Endothelial cell of umbilical vein (primary cell): ENCODE data around the gene PRKD2. TPM values are rescaled to one million over a fixed set of nuclear protein-coding genes. Genes with fewer than 3 reads are reported as not detected.

Experiments
- BruUV-seq: library from RNA; stranded (reverse); fragments of 400-500 nt; replicated peaks from 2 replicates; lab custom pipeline; 2021; lab: Mats Ljungman, UMichigan
- CTCF ChIA-PET: fragments of 300-600, 350-600 bp; sonication (Branson Sonifier 250); formaldehyde crosslinking; loops from one replicate; lab custom pipeline; 2021; ENCODE audit warnings: antibody characterized with exemption, inconsistent platforms; lab: Charles Lee
- POLR2A ChIA-PET: fragments of 300-600, 350-600 bp; sonication (Branson Sonifier 250); formaldehyde crosslinking; loops from one replicate; lab custom pipeline; 2021; ENCODE audit warnings: antibody characterized with exemption, inconsistent platforms; lab: Charles Lee
- DNase-seq: peaks from one replicate; pipeline ENCODE4 v3.0.0-alpha.2; 2011; ENCODE audit warnings: low read depth, low spot score
- FAIRE-seq: peaks from 2 replicates; lab custom pipeline; 2011; peaks lifted over from hg19 to GRCh38; lab: Jason Lieb, UNC
- H2AFZ ChIP-seq: 2 replicates; pipeline ENCODE4 v1.6.0; 2012; ENCODE audit warnings: low read depth, low read length, control low read depth, inconsistent platforms
- H3K27ac ChIP-seq: 2 replicates; pipeline ENCODE4 v1.5.1; 2011; ENCODE audit warnings: low read depth, mild to moderate bottlenecking, control low read depth, low read length, moderate library complexity; ENCODE audit not compliant: insufficient read depth
- H3K27me3 ChIP-seq, 2 experiments: 2 replicates each; pipeline versions ENCODE4 v1.6.0 to v1.6.1; 2011; ENCODE audit warnings: low read length in 2 of 2, mixed read lengths in 1 of 2; ENCODE audit not compliant: control insufficient read depth in 2 of 2, insufficient read depth in 2 of 2
- H3K36me3 ChIP-seq, 2 experiments: 2 replicates in 1 of 2; 3 replicates in 1 of 2; pipeline ENCODE4 v1.5.1; 2011; ENCODE audit warnings: low read length in 2 of 2, mild to moderate bottlenecking in 1 of 2, moderate library complexity in 1 of 2; ENCODE audit not compliant: control insufficient read depth in 2 of 2, insufficient read depth in 2 of 2; ENCODE audit errors: extremely low read depth in 1 of 2
- H3K4me1 ChIP-seq: 3 replicates; pipeline ENCODE4 v1.5.1; 2011; ENCODE audit warnings: mild to moderate bottlenecking, low read length; ENCODE audit not compliant: control insufficient read depth, insufficient read depth; ENCODE audit errors: extremely low read depth
- H3K4me2 ChIP-seq: 2 replicates; pipeline ENCODE4 v1.6.1; 2011; ENCODE audit warnings: low read length, control low read depth, mixed read lengths; ENCODE audit not compliant: insufficient read depth
- H3K4me3 ChIP-seq, 3 experiments: fragments of 200-600 bp in 1 of 3; sonication (generic), shearing (Covaris generic) in 1 of 3; replicated peaks in 1 of 3; 2 replicates each; pipeline ENCODE4 v1.5.1; 2011 to 2016; ENCODE audit warnings: control low read depth in 3 of 3, low read length in 3 of 3, mild to moderate bottlenecking in 2 of 3, inconsistent platforms in 1 of 3, low read depth in 1 of 3, moderate library complexity in 1 of 3; ENCODE audit not compliant: insufficient read depth in 1 of 3
- H3K79me2 ChIP-seq: 2 replicates; pipeline ENCODE4 v1.6.0; 2012; ENCODE audit warnings: low read length, inconsistent platforms; ENCODE audit not compliant: control insufficient read depth, insufficient read depth
- H3K9ac ChIP-seq: replicated peaks from 2 replicates; pipeline ENCODE3; 2011; ENCODE audit warnings: low read length, control low read depth; ENCODE audit not compliant: insufficient read depth; ENCODE audit errors: extremely low read depth
- H3K9me1 ChIP-seq: replicated peaks from 3 replicates; pipeline ENCODE4 v1.6.0; 2011; ENCODE audit warnings: mild to moderate bottlenecking, low read length; ENCODE audit not compliant: control insufficient read depth, insufficient read depth; ENCODE audit errors: extremely low read depth
- H3K9me3 ChIP-seq: replicated peaks from 2 replicates; pipeline ENCODE4 v1.5.1; 2012; ENCODE audit warnings: low read length, inconsistent platforms; ENCODE audit not compliant: control insufficient read depth, insufficient read depth
- H4K20me1 ChIP-seq: replicated peaks from 2 replicates; pipeline ENCODE3; 2011; ENCODE audit warnings: mild to moderate bottlenecking, low read length; ENCODE audit not compliant: control insufficient read depth, insufficient read depth; ENCODE audit errors: extremely low read depth
- EZH2 ChIP-seq: IDR thresholded peaks from 2 replicates; pipeline ENCODE4 v1.6.1; 2012; ENCODE audit warnings: borderline replicate concordance, low read depth, mild to moderate bottlenecking, moderate library complexity, low read length, inconsistent platforms; ENCODE audit not compliant: severe bottlenecking
- FOS ChIP-seq: IDR thresholded peaks from 2 replicates; pipeline ENCODE4 v1.6.1; 2011; ENCODE audit warnings: mild to moderate bottlenecking, low read length, moderate library complexity, borderline replicate concordance; ENCODE audit not compliant: insufficient read depth
- GATA2 ChIP-seq: IDR thresholded peaks from 2 replicates; pipeline ENCODE4 v1.7.0; 2011; ENCODE audit warnings: low read depth, mild to moderate bottlenecking, moderate library complexity, mixed read lengths, low read length; ENCODE audit not compliant: insufficient read length, insufficient read depth
- JUN ChIP-seq: IDR thresholded peaks from 2 replicates; pipeline ENCODE4 v1.6.1; 2011; ENCODE audit warnings: borderline replicate concordance, low read depth; ENCODE audit not compliant: insufficient read length, insufficient read depth
- MYC ChIP-seq: IDR thresholded peaks from one replicate; pipeline ENCODE4 v1.6.1; 2011; ENCODE audit warnings: mild to moderate bottlenecking, low read depth, low read length
- POLR2A ChIP-seq: IDR thresholded peaks from 2 replicates; pipeline ENCODE4 v1.6.1; 2012; ENCODE audit warnings: low read depth, mild to moderate bottlenecking, control low read depth, low read length
- POLR2AphosphoS5 ChIP-seq: IDR thresholded peaks from 2 replicates; pipeline ENCODE4 v1.6.1; 2012; ENCODE audit warnings: low read depth, mild to moderate bottlenecking, control low read depth, low read length, moderate library complexity; ENCODE audit not compliant: insufficient read depth
- dilution Hi-C: fragments of 300-500 bp; cut with MboI; formaldehyde crosslinking; loops from one replicate; pipeline ENCODE4 v1.15.0; 2019; ENCODE audit warnings: low sequenced_read_pairs; ENCODE audit not compliant: extremely low pct_ligation_motif_present
- intact Hi-C: fragments of 100-400 bp; cut with micrococcal nuclease; formaldehyde crosslinking; loops from one replicate; pipeline ENCODE4 v1.10.0; 2022
- polyA plus RNA-seq, 4 experiments: library from polyadenylated mRNA; depleted of rRNA in 3 of 4; stranded (reverse) in 3 of 4; unstranded in 1 of 4; fragments of >200 nt; gene quantifications; 2 replicates each; pipeline versions ENCODE4 v1.2.1 to v1.2.3, GENCODE V29; 2011 to 2012; ENCODE audit warnings: missing spikeins in 1 of 4
- total RNA-seq: library from RNA; stranded (reverse); gene quantifications from 2 replicates; pipeline ENCODE4 v1.2.3, GENCODE V29; 2021
- TF ChIP-seq, protein P1 (sequence below), 2 donors: IDR thresholded peaks; 1 replicate in 1 of 2; 2 replicates in 1 of 2; pipeline ENCODE4 v1.5.1; 2011; ENCODE audit warnings: low read length in 2 of 2, mild to moderate bottlenecking in 2 of 2, moderate library complexity in 2 of 2, control low read depth in 1 of 2, inconsistent platforms in 1 of 2, low read depth in 1 of 2; ENCODE audit not compliant: insufficient read depth in 1 of 2; ENCODE audit errors: extremely low read depth in 1 of 2
- TF ChIP-seq, protein P2 (sequence below): IDR thresholded peaks from 2 replicates; pipeline ENCODE4 v1.6.1; 2011; ENCODE audit not compliant: insufficient read depth, insufficient read length

The PRKD2 gene
- total and polyA plus RNA-seq, 2 donors (not counting 3 experiments of a cell fraction or from before 2014, with no cell fraction given) = 40.4 to 94.9 TPM

DNA sequence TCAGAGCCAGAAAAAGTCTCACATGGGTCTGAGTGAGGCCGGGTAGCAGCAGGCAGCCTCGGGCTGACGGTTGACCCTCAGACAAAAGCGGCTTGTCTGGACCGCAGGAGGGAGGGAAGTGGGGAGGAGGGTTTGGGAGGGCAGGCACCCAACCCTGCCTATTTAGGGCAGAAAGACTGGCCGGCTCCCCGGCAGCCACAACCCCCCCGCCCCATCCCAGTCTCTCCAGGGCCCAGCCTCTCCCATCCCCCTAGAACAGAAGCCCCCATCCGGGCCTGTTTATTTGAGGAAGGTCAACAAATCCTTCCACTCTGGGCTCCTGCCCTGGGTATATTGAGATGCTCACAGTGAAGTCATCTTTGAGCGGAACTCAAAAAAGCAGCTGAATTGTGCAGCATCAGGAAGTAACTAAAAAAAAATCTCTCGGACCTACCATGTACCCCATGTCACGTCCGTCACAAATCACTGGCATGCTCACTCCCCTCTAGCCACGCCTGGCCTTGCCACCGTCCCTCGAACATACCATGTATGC is 62.2 kb downstream of the PRKD2 start:
- Histone ChIP-seq H3K36me3 (no peaks in the 10 kb centered on the region), H4K20me1 (no peaks in the 10 kb centered on the region), H3K27ac (no peak overlapping the region), H3K9me1 (no peaks in the 10 kb centered on the region), H3K9me3 (no peaks in the 10 kb centered on the region), H3K4me1 (no peaks in the 10 kb centered on the region), H3K9ac (no peak overlapping the region), H3K27me3 (peaks cover 11 to 20% of the 10 kb centered on the region in 2 experiments), H3K4me3 (no peak overlapping the region), H3K4me2 (no peak overlapping the region), H3K79me2 (no peaks in the 10 kb centered on the region), H2AFZ (no peak overlapping the region)
- POLR2A ChIA-PET = no interaction called here
- intact Hi-C loops = no loop called here
- dilution Hi-C loops = no loop called here
- FAIRE-seq (no peak), DNase-seq (no peak)
- no TSS peak for BruUV-seq
- CTCF ChIA-PET = interaction anchor here (1.3 kb wide), 1 partner anchor 38 kb away, joined by 3 read pairs; no protein-coding TSS in a partner anchor
- TF ChIP-seq JUN (no peak), GATA2 (no peak), FOS (no peak), MYC (no peak), POLR2AphosphoS5 (no peak), POLR2A (no peak), EZH2 (no peak)
- TF ChIP-seq, protein P1, sequence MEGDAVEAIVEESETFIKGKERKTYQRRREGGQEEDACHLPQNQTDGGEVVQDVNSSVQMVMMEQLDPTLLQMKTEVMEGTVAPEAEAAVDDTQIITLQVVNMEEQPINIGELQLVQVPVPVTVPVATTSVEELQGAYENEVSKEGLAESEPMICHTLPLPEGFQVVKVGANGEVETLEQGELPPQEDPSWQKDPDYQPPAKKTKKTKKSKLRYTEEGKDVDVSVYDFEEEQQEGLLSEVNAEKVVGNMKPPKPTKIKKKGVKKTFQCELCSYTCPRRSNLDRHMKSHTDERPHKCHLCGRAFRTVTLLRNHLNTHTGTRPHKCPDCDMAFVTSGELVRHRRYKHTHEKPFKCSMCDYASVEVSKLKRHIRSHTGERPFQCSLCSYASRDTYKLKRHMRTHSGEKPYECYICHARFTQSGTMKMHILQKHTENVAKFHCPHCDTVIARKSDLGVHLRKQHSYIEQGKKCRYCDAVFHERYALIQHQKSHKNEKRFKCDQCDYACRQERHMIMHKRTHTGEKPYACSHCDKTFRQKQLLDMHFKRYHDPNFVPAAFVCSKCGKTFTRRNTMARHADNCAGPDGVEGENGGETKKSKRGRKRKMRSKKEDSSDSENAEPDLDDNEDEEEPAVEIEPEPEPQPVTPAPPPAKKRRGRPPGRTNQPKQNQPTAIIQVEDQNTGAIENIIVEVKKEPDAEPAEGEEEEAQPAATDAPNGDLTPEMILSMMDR (IDR thresholded peaks at IDR 0.05; ENCODE audit: extremely low read depth in 1 of 2, insufficient read depth in 1 of 2, low read depth in 1 of 2, low read length in 2 of 2) = no peak
- TF ChIP-seq, protein P2, sequence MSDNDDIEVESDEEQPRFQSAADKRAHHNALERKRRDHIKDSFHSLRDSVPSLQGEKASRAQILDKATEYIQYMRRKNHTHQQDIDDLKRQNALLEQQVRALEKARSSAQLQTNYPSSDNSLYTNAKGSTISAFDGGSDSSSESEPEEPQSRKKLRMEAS = no peak
